ENCODE results near the gene SAMHD1.

DNA sequence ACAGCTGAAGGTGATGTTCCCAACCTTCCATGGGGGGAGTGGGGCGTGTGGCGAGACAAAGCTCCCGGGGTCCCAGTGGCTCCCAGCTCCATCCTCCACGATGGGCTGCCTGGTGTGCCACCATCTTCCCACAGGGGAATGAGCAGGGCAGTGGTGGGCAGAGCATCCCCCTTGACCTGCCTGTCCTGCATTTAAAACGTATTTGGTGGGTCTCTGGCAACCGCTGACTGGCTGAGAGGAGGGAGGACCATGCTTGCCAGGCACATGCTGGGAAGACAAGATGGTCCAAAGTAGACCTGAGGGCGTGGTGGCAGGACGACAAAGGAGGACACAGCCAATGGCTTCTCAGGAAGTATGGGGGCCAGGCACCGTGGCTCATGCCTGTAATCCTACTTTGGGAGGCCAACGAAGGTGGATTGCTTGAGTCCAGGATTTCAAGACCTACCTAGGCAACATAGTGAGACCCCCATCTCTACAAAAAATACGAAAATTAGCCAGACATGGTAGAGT lies 70.7 kb downstream of the SAMHD1 start:
- no peak for TF ChIP-seq POLR2A (IDR thresholded peaks at IDR 0.05)
- TF ChIP-seq, protein P1, sequence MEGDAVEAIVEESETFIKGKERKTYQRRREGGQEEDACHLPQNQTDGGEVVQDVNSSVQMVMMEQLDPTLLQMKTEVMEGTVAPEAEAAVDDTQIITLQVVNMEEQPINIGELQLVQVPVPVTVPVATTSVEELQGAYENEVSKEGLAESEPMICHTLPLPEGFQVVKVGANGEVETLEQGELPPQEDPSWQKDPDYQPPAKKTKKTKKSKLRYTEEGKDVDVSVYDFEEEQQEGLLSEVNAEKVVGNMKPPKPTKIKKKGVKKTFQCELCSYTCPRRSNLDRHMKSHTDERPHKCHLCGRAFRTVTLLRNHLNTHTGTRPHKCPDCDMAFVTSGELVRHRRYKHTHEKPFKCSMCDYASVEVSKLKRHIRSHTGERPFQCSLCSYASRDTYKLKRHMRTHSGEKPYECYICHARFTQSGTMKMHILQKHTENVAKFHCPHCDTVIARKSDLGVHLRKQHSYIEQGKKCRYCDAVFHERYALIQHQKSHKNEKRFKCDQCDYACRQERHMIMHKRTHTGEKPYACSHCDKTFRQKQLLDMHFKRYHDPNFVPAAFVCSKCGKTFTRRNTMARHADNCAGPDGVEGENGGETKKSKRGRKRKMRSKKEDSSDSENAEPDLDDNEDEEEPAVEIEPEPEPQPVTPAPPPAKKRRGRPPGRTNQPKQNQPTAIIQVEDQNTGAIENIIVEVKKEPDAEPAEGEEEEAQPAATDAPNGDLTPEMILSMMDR (IDR thresholded peaks at IDR 0.05) = no peak
